ENCODE results near the gene FAN1. TPM values are rescaled to one million over a fixed set of nuclear protein-coding genes. Genes with fewer than 3 reads are reported as not detected.
A peak's percentile ranks its signal among the peaks of the same experiment; 100 is the strongest.

FAN1 gene
- total RNA-seq, 4 donors from 2014 or later: 6.0 to 17.7 (median 10.2) TPM

DNA sequence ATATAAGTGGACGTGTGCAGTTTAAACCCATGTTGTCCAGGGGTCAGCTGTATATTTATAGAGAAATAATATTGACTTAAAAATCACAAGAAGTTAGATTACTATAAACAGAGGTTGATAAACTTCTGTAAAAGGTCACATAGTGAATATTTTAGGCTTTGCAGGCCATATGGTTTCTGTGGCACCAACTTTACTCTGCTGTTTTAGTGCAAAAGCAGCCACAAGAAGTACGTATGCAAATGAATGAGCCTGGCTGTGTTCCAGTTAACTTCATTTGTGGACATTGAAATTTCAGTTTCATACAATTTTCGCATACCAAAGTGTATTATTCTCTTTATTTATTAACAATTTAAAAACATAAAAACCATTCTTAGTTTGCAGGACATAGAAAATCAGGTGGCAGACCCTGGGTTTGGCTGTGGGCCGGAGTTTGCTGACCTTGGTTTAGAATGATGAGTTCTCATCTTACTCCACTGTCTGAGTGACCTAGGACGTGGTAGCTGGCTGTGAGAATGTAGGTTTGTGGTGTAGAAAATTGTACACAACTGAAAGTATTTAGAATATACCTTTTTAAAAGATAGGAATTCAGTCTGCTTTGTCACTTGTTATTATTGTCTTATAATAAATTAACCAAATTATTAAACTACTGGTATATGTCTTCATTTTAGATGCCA, 16.3 kb downstream of the FAN1 start:
- DNase-seq: no peak
- 82 to 87% methylated on average over 5 of the region's 5 CpGs for WGBS, 2 donors
- no peak overlapping the region for H3K4me3 ChIP-seq
- H3K36me3 ChIP-seq: peaks cover 16 to 100% (median 23%) of the 10 kb centered on the region in 3 donors
- no peak overlapping the region for H3K27ac ChIP-seq
- H3K27me3 ChIP-seq: no peaks in the 10 kb centered on the region
- no peaks in the 10 kb centered on the region for H3K9me3 ChIP-seq
- intact Hi-C loops (cut with DNase I): no loop called here
- no peaks in the 10 kb centered on the region for H3K4me1 ChIP-seq
- TF ChIP-seq POLR2A (IDR thresholded peaks at IDR 0.05): no peak
- TF ChIP-seq, protein P1, sequence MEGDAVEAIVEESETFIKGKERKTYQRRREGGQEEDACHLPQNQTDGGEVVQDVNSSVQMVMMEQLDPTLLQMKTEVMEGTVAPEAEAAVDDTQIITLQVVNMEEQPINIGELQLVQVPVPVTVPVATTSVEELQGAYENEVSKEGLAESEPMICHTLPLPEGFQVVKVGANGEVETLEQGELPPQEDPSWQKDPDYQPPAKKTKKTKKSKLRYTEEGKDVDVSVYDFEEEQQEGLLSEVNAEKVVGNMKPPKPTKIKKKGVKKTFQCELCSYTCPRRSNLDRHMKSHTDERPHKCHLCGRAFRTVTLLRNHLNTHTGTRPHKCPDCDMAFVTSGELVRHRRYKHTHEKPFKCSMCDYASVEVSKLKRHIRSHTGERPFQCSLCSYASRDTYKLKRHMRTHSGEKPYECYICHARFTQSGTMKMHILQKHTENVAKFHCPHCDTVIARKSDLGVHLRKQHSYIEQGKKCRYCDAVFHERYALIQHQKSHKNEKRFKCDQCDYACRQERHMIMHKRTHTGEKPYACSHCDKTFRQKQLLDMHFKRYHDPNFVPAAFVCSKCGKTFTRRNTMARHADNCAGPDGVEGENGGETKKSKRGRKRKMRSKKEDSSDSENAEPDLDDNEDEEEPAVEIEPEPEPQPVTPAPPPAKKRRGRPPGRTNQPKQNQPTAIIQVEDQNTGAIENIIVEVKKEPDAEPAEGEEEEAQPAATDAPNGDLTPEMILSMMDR (IDR thresholded peaks at IDR 0.05): no peak

DNA sequence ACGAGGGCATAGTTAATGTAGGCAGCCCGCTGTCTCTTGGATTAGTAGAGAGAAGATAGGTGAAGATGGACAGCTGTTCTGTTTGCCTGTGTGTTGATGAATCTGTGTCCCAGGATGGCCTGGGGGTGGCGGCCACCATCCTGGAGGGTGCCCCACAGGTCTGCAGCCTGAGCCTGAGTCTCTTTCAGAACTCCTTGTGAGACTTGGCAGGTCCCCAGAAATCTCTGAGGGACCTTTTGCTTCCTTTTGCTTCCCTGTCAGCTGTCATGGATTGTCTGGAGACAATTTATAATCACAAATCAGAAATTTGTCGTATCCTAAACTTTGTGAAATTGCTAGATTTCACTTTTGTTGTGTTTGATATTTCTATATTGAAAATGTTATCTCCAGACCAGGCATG, 17.4 kb downstream of the FAN1 start:
- Histone ChIP-seq H3K9me3 (no peaks in the 10 kb centered on the region), H3K27ac (no peak overlapping the region), H3K4me1 (no peaks in the 10 kb centered on the region), H3K4me3 (no peak overlapping the region), H3K36me3 (peaks cover 17 to 100% (median 29%) of the 10 kb centered on the region in 3 donors), H3K27me3 (no peaks in the 10 kb centered on the region)
- intact Hi-C loops (cut with DNase I): no loop called here
- WGBS, 2 donors: 77 to 99% methylated on average over 2 to 4 of the region's 4 CpGs
- DNase-seq: no peak
- TF ChIP-seq, protein P1 (IDR thresholded peaks at IDR 0.05): no peak
- no peak for TF ChIP-seq POLR2A (IDR thresholded peaks at IDR 0.05)

DNA sequence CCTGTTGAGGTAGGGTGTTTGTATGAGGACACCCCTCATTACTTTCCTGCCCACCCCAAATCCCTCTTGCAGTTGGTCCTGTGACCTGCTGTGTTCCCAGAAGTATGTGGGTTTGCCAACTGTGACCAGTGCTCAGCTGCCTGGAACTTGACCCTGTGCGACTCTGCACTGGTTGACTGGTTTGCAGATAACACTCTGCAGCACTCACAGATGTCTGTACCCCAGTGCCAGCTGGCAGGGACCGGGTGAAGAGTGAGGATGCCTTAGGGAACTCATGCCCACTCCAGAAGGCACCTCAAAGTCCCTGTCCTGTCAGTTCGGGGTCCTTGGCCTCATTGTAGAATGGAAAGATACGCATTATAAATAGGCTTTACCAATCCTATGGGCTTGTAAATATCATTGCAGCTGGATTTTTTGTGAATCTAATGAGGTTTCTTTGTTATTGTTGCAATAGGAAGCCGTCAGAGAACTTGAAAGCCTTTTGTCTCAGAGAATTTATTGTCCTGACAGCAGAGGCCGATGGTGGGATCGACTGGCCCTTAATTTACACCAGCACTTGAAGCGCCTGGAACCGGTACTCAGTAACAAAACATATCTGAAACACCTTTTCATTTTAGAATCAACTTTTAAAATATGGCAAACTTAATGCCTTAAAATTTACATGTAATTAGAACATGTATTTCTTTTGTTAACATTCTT, 18.2 kb downstream of the FAN1 start:
- Histone ChIP-seq H3K4me1 (no peaks in the 10 kb centered on the region), H3K27me3 (no peaks in the 10 kb centered on the region), H3K4me3 (no peak overlapping the region), H3K27ac (peak overlapping the region in 2 of 4 donors; percentile 4 to 47), H3K36me3 (peaks cover 17 to 100% (median 32%) of the 10 kb centered on the region in 3 donors), H3K9me3 (no peaks in the 10 kb centered on the region)
- intact Hi-C loops (cut with DNase I): no loop called here
- TF ChIP-seq, protein P1 (IDR thresholded peaks at IDR 0.05): no peak
- TF ChIP-seq POLR2A (IDR thresholded peaks at IDR 0.05): no peak
- 87 to 88% methylated on average over 8 to 9 of the region's 9 CpGs for WGBS, 2 donors
- DNase-seq: no peak

DNA sequence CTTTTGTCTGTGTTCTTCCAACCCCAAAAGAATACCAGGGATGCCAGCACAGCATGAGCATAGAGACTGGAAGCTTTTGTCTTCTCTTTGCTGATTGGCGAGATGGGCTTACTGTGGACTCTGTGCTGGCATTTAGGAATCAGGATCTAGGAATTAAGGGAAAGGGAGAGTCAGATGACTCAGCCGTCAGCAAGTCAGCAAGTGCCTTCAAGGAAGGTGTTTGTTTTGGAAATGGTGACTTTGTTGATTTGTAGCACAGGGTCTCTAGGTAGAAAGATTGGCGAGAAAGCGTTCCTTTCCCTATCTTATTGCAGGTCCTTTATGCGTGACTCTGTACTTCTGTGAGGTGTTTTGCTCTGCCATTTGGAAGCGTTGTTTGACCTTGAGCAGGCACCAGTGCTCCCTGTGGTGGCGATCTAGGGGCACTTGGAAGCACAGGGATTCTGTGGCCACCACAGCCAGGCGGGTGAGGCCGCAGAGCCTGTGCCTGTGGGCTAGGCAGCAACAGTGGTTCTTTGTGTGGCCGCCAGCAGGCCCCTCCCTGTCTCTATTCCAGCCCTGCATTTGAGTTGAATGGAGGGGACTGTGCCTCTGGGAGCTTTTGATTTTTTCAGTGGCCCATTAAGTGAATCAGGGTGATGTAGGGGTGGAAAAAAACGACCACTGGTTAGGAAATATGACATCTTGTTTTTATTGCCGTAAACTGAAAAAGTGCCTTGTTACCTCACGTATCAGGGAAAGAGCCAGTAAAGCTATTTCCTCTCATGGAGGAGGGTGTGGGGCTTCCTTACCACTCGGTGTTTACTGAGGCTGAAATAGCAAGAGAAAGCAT, 19.0 kb downstream of the FAN1 start:
- Histone ChIP-seq H3K9me3 (no peaks in the 10 kb centered on the region), H3K27ac (peak overlapping the region in 3 of 4 donors; percentile 4 to 47 (median 31)), H3K36me3 (peaks cover 17 to 100% (median 34%) of the 10 kb centered on the region in 3 donors), H3K4me1 (no peaks in the 10 kb centered on the region), H3K4me3 (no peak overlapping the region), H3K27me3 (no peaks in the 10 kb centered on the region)
- WGBS, 2 donors: 78 to 79% methylated on average over 10 to 11 of the region's 14 CpGs
- TF ChIP-seq, protein P1 (IDR thresholded peaks at IDR 0.05): no peak
- no peak for TF ChIP-seq POLR2A (IDR thresholded peaks at IDR 0.05)
- DNase-seq: no peak
- intact Hi-C loops (cut with DNase I): no loop called here
